Lower leg skin (tissue), 4 donors: ENCODE data around the gene TP73. TPM values are rescaled to one million over a fixed set of nuclear protein-coding genes. Genes with fewer than 3 reads are reported as not detected.
A peak's percentile ranks its signal among the peaks of the same experiment; 100 is the strongest.

Source experiments
- DNase-seq, 2 donors: peaks; one replicate each; pipeline ENCODE4 v3.0.0-alpha.2; 2019; ENCODE audit warnings: low spot score in 2 of 2
- H3K4me3 ChIP-seq: fragments of 200-600 bp; sonication (generic); 2 replicates; pipeline ENCODE4 v1.5.1; 2017; ENCODE audit warnings: mild to moderate bottlenecking, low read depth; ENCODE audit not compliant: poor library complexity, severe bottlenecking
- POLR2A ChIP-seq, 2 donors: fragments of 450-650 bp; IDR thresholded peaks; one replicate each; pipeline ENCODE4 v1.6.1; 2016 to 2017; ENCODE audit warnings: antibody characterized with exemption in 2 of 2, mild to moderate bottlenecking in 1 of 2, moderate library complexity in 1 of 2
- WGBS, 2 donors: methylation state at CpG; one replicate each; pipeline ENCODE4 v1.1.5; 2018; 5-methylcytosine and 5-hydroxymethylcytosine counted together
- intact Hi-C: fragments of 100-400 bp; cut with DNase I; formaldehyde crosslinking; loops from one replicate; pipeline ENCODE4 v1.15.0; 2023; ENCODE audit warnings: low total_unique reads
- total RNA-seq, 4 donors: library from RNA; depleted of rRNA; stranded (reverse); fragments of >200 nt; gene quantifications; one replicate each; pipeline ENCODE4 v1.1.0, GENCODE V29; 2016
- TF ChIP-seq, protein P1 (sequence below), 3 donors: fragments of 450-650 bp; IDR thresholded peaks; one replicate each; pipeline ENCODE4 v1.5.1; 2016; ENCODE audit warnings: antibody characterized with exemption in 3 of 3, mild to moderate bottlenecking in 3 of 3, moderate library complexity in 2 of 3

TP73 gene
- total RNA-seq, 4 donors from 2014 or later = 5.8 to 23.6 (median 11.0) TPM

DNA sequence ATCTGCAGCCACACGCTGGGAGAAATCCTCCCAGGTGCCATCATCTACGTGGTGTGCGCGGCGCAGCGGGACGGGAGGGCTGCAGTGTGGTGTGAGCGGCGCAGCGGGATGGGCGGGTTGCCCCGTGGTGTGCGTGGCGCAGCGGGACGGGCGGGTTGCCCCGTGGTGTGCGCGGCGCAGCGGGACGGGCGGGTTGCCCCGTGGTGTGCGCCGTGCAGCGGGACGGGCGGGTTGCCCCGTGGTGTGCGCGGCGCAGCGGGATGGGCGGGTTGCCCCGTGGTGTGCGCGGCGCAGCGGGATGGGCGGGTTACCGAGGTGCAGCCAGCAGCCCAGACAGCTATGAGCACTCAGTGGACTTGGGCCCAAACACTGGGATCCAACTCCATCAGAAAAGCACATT, 7.1 kb upstream of the TP73 start:
- DNase-seq = no peak
- intact Hi-C loops = no loop called here
- TF ChIP-seq POLR2A (IDR thresholded peaks at IDR 0.05) = no peak
- TF ChIP-seq, protein P1, sequence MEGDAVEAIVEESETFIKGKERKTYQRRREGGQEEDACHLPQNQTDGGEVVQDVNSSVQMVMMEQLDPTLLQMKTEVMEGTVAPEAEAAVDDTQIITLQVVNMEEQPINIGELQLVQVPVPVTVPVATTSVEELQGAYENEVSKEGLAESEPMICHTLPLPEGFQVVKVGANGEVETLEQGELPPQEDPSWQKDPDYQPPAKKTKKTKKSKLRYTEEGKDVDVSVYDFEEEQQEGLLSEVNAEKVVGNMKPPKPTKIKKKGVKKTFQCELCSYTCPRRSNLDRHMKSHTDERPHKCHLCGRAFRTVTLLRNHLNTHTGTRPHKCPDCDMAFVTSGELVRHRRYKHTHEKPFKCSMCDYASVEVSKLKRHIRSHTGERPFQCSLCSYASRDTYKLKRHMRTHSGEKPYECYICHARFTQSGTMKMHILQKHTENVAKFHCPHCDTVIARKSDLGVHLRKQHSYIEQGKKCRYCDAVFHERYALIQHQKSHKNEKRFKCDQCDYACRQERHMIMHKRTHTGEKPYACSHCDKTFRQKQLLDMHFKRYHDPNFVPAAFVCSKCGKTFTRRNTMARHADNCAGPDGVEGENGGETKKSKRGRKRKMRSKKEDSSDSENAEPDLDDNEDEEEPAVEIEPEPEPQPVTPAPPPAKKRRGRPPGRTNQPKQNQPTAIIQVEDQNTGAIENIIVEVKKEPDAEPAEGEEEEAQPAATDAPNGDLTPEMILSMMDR (IDR thresholded peaks at IDR 0.05) = no peak
- H3K4me3 ChIP-seq = no peak overlapping the region
- 92 to 94% methylated on average over 42 to 43 of the region's 43 CpGs for WGBS, 2 donors

DNA sequence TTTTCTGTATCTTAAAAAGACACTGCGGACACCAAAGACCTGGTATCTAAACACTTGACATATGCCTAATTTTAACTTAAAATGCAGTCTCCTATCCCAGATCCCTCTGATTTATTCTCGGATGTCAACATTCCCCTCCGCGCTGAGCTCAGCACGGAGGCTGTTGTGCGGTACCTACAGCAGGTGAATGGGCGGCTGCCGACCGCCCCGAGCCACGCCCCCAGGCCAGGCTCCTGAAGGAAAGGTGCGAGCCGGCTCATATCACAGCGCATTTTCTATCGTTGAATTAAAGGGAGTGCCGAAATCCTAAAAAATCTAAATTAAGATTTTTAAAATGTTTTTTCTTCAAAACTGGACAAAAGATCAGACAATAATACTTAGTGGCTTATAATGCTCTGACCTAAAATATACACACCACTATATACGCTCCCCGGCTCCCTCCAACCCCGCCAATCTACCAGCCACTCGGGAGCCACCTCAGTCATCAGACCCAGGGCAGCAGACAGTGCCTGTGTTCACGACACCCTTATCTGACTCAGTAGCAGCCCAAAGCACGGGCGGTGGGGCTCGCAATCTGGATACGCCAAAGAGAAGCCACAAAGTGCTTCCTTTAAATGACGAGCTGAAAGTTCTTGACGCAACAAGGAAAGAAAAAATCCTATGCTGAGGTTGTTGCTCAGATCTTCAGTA, 6.5 kb upstream of the TP73 start:
- intact Hi-C loops = no loop called here
- no peak for TF ChIP-seq POLR2A (IDR thresholded peaks at IDR 0.05)
- TF ChIP-seq, protein P1 (IDR thresholded peaks at IDR 0.05) = no peak
- no peak for DNase-seq
- WGBS, 2 donors = 94 to 95% methylated on average over 27 of the region's 27 CpGs
- H3K4me3 ChIP-seq = no peak overlapping the region

DNA sequence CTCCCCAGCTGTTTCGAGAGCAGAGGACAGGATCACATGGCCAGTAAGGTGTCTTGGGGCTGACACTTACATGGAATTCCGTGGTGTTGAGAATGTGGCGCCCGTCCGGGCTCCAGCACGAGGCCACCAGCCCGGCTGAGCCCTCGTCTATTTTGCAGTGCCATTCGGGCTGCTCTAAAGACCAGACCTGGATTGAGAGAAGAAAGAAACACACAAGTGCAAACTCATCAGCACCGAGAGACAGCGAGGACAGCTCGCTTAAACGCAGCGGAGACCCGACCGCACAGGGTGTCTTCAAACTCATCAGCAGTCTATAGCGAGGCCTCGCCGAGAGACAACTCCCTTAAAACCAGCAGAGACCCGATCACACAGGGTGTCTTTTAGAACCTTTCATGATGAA, 5.7 kb upstream of the TP73 start:
- no peak overlapping the region for H3K4me3 ChIP-seq
- intact Hi-C loops = no loop called here
- whole genome bisulfite sequencing, 2 donors = 94 to 95% methylated on average over 20 of the region's 20 CpGs
- no peak for TF ChIP-seq POLR2A (IDR thresholded peaks at IDR 0.05)
- TF ChIP-seq, protein P1 (IDR thresholded peaks at IDR 0.05) = no peak
- no peak for DNase-seq

DNA sequence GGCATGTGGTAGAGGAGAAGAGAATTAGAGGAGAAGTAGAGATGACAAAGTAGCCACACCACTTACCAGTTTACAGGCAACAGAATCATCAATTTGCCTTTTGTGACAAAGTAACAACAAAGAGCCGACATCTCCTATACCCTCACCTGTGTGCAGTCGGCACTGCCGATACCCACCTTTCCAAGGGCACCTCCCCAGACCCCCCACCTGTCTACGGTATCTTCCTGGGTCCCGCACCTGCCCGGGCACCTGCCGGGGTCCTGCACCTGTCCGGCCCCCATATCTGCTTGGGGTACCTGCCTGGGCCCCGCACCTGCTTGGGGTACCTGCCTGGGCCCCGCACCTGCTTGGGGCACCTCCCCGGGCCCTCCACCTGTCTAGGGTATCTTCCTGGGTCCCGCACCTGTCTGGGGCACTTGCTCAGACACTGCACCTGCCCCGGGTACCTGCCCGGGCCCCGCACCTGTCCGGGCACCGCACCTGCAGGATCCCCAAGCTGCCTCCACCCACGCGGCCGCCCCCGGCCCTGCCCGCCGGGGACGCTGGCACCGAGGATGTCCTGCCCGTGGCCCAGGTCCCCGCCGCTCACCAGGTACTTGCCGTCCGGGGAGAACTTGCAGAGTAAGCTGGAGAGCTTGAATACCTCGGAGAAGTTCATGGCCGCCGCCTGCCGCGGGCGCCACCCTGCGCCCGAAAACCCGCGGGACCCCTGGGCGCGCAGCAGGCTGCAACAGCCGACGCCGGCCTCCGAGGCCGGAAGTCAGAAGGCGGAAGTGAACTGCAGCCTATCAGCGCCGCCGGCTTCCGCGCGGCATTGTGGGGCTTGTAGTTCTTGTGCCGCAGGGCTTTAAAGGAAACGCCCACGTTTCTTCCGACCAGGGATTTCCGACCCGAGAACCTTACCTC, 2.7 kb upstream of the TP73 start, which contains the start of gene WRAP73:
Gene WRAP73 (minus strand): TSS at position 762 of the 906 bp plus-strand sequence. CDS start 104 bp downstream, at position 658.
- peak; percentile 84 to 97 for DNase-seq
- TF ChIP-seq, protein P1 (IDR thresholded peaks at IDR 0.05) = no peak
- TF ChIP-seq POLR2A (IDR thresholded peaks at IDR 0.05) = no peak
- intact Hi-C loops = no loop called here
- WGBS, 2 donors = 3 to 6% methylated on average over 24 to 33 of the region's 60 CpGs
- peak within 1 kb of the TSS; percentile 94 for H3K4me3 ChIP-seq

DNA sequence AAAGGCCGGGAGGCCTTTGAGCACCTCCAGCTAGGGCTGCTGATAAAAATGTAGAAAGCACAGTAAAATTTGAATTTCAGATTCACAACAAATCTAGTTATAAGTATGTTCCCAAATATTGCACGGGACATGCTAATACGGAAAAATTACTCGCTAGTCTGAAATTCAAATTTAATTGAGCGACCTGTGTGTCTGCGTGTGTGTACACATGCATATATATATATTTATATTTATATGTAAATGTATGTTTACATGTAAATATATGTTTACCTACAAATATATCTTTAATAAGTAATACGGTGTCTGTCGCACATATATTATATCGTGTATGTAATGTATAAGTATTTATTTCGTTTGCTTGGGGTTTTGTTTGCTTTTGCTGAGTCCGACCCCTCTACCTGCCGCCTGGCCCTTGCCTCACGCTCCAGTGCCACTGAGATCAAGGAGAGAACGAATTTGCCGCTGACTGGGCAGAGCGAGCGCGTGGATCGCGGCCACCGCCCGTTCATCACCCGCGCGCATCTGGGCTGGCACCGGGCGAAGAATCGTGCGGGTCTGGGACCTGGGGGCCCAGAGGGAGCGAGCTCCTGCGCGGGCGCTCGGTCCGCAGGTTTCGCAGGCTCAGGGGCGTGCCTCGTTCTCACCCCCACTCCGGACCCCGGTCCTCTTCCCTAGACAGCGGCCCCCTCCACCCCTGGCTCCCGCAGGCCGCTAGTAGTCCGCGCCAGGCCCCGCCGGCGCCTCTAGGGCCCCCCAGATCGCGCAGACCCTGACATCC, 1.9 kb upstream of the TP73 start:
- intact Hi-C loops = no loop called here
- no peak overlapping the region for H3K4me3 ChIP-seq
- DNase-seq = no peak
- 16 to 25% methylated on average over 35 to 39 of the region's 50 CpGs for WGBS, 2 donors
- no peak for TF ChIP-seq POLR2A (IDR thresholded peaks at IDR 0.05)
- TF ChIP-seq, protein P1 (IDR thresholded peaks at IDR 0.05) = no peak
